ENCODE results near the gene UCK2. TPM values are rescaled to one million over a fixed set of nuclear protein-coding genes. Genes with fewer than 3 reads are reported as not detected.
A peak's percentile ranks its signal among the peaks of the same experiment; 100 is the strongest.

The UCK2 gene
- total and polyA plus RNA-seq, 11 donors = 4.5 to 53.7 (median 13.9) TPM

- Histone ChIP-seq H3K4me1 (peaks cover 0 to 70% (median 38%) of the 10 kb centered on the region in 12 donors), H3K36me3 (no peaks in the 10 kb centered on the region), H3K9me3 (no peaks in the 10 kb centered on the region), H3K27ac (no peak overlapping the region), H3K4me3 (no peak overlapping the region), H3K27me3 (no peaks in the 10 kb centered on the region)
- DNase-seq (peak in 3 of 5 donors; percentile 25 to 52 (median 37)), ATAC-seq (peak; percentile 73 to 81 (median 78))
- WGBS, 4 donors = 33 to 48% (median 45%) methylated on average over 1 to 3 of the region's 3 CpGs
- intact Hi-C loops (cut with DNase I) = no loop called here
- TF ChIP-seq CTCF (IDR thresholded peaks at IDR 0.05) (no peak), POLR2A (IDR thresholded peaks at IDR 0.05) (no peak)
Observed at GRCh38 chr1:165858364-165858823, 31.0 kb downstream of the UCK2 start.

- ATAC-seq = peak in 1 of 4 donors; percentile 16
- intact Hi-C loops (cut with DNase I) = no loop called here
- H3K9me3 ChIP-seq = no peaks in the 10 kb centered on the region
- no peaks in the 10 kb centered on the region for H3K27me3 ChIP-seq
- H3K36me3 ChIP-seq = no peaks in the 10 kb centered on the region
- 65 to 75% (median 70%) methylated on average over 10 of the region's 10 CpGs for WGBS, 4 donors
- H3K4me1 ChIP-seq = peaks cover 0 to 62% (median 31%) of the 10 kb centered on the region in 12 donors
- DNase-seq = no peak
- TF ChIP-seq CTCF (IDR thresholded peaks at IDR 0.05) = no peak
- TF ChIP-seq POLR2A (IDR thresholded peaks at IDR 0.05) = no peak
- no peak overlapping the region for H3K27ac ChIP-seq
- H3K4me3 ChIP-seq = no peak overlapping the region
Observed at GRCh38 chr1:165858967-165859845, 31.8 kb downstream of the UCK2 start.

DNA sequence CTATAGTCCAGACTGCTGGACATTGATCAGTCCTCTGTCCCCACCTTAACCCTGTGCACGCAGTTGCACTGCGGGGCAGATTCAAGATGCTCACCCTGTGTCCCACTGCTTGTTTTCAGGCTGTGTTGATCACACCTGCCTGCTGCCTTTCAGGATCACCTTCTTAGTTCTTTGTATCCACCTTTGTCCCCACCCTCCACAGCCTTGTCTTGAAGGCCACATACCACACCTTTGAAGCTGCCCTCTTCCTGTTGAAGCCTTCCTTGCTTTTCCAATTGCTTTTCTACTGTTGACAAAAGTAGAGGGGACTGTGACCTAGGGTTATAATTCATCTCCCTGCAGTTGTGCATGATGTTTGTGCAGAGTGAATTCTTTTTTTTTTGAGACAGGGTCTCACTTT is 32.7 kb downstream of the UCK2 start:
- TF ChIP-seq CTCF (IDR thresholded peaks at IDR 0.05) = no peak
- TF ChIP-seq POLR2A (IDR thresholded peaks at IDR 0.05) = no peak
- Histone ChIP-seq H3K27ac (no peak overlapping the region), H3K9me3 (no peaks in the 10 kb centered on the region), H3K4me1 (peaks cover 0 to 54% (median 30%) of the 10 kb centered on the region in 12 donors), H3K4me3 (no peak overlapping the region), H3K27me3 (no peaks in the 10 kb centered on the region), H3K36me3 (no peaks in the 10 kb centered on the region)
- ATAC-seq = no peak
- intact Hi-C loops (cut with DNase I) = no loop called here
- DNase-seq = no peak
- WGBS, 4 donors = 95 to 100% (median 97%) methylated on average over 2 of the region's 2 CpGs

DNA sequence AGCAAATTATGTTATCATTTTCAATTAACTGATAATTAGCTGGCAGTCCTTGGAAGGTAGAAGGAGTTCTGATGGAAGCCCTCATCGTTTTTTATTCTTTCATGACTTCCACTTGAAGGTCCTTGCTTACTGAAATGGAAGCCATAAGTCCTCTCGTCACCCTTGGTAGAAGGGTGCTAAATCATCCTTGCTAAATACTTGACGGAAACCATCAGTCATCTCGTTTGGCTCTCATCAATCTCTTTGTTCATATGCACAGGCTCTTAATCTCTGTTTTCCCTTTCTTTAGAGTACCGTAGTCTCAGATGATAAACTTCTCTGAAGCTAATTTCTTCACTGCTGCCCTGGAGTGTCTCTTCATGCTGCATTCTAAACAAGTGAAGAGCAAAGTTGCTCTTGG is 34.5 kb downstream of the UCK2 start:
- 76 to 84% (median 82%) methylated on average over 5 of the region's 5 CpGs for WGBS, 4 donors
- Histone ChIP-seq H3K9me3 (no peaks in the 10 kb centered on the region), H3K4me3 (no peak overlapping the region), H3K4me1 (peaks cover 0 to 37% (median 26%) of the 10 kb centered on the region in 12 donors), H3K36me3 (no peaks in the 10 kb centered on the region), H3K27me3 (no peaks in the 10 kb centered on the region), H3K27ac (no peak overlapping the region)
- intact Hi-C loops (cut with DNase I) = no loop called here
- ATAC-seq (no peak), DNase-seq (no peak)
- no peak for TF ChIP-seq CTCF (IDR thresholded peaks at IDR 0.05)
- TF ChIP-seq POLR2A (IDR thresholded peaks at IDR 0.05) = no peak

Measured in heart left ventricle (tissue), 16 donors.